Measurements from ENCODE around the gene MAFF. TPM values are rescaled to one million over a fixed set of nuclear protein-coding genes. Genes with fewer than 3 reads are reported as not detected.

The MAFF gene
- total and polyA plus RNA-seq, 8 donors = 0.58 to 130 (median 47.3) TPM

- peak overlapping the region in 1 of 5 donors; percentile 40 for H3K27ac ChIP-seq
- H3K4me1 ChIP-seq = peaks cover 44 to 83% (median 67%) of the 10 kb centered on the region in 4 donors
- no peaks in the 10 kb centered on the region for H3K27me3 ChIP-seq
- H3K36me3 ChIP-seq = peaks cover 0 to 9% (median 0%) of the 10 kb centered on the region in 4 donors
- H3K4me3 ChIP-seq = no peak overlapping the region
- no peak for TF ChIP-seq POLR2AphosphoS5 (IDR thresholded peaks at IDR 0.05)
- TF ChIP-seq CTCF (IDR thresholded peaks at IDR 0.05) = no peak
- no peak for TF ChIP-seq EP300 (IDR thresholded peaks at IDR 0.05)
- TF ChIP-seq POLR2A (IDR thresholded peaks at IDR 0.05) = no peak
- WGBS, 5 donors = 82 to 94% (median 90%) methylated on average over 6 of the region's 6 CpGs
- DNase-seq = no peak
- H3K9me3 ChIP-seq = no peaks in the 10 kb centered on the region
- intact Hi-C loops (cut with DNase I; ENCODE audit: low total_unique reads) = no loop called here
Measured at GRCh38 chr22:38264322-38264843, 62.6 kb downstream of the MAFF start.

Small RNAs within 50 kb of the gene (small RNA-seq; reads per million reads assigned to genes)
- gene RN7SL704P = 0 reads per million in 4 donors

Other genes starting within 250 kb of the MAFF start
- not detected for gene C22orf23, start 248.4 kb upstream of the MAFF start, total RNA-seq
- 1 to 10 TPM in 1 of 3 donors, under 1 TPM in 2; 0.18 to 1.2 (median 0.31) TPM for gene C22orf23, start 248.4 kb upstream of the MAFF start, polyA plus RNA-seq
- gene POLR2F, start 248.3 kb upstream of the MAFF start, total RNA-seq = 100 to 1,000 TPM in 2 of 5 donors, 10 to 100 TPM in 3; 41.5 to 145 (median 74.5) TPM
- 100 to 1,000 TPM; 139 to 149 (median 146) TPM for gene POLR2F, start 248.3 kb upstream of the MAFF start, polyA plus RNA-seq
- 1 to 10 TPM in 3 of 5 donors, not detected in 2; 2.9 to 4.9 (median 4.4) TPM for gene SOX10, start 217.4 kb upstream of the MAFF start, total RNA-seq
- 1 to 10 TPM; 1.7 to 3.2 (median 2.6) TPM for gene SOX10, start 217.4 kb upstream of the MAFF start, polyA plus RNA-seq
- 10 to 100 TPM; 24.5 to 44.3 (median 28.8) TPM for gene PICK1, start 144.6 kb upstream of the MAFF start, total RNA-seq
- gene PICK1, start 144.6 kb upstream of the MAFF start, polyA plus RNA-seq = 10 to 100 TPM; 20.7 to 27.2 (median 21.7) TPM
- not detected for gene SLC16A8, start 117.8 kb upstream of the MAFF start, total RNA-seq
- gene SLC16A8, start 117.8 kb upstream of the MAFF start, polyA plus RNA-seq = under 1 TPM in 1 of 3 donors, not detected in 2; 0.48 TPM
- 100 to 1,000 TPM in 1 of 5 donors, 10 to 100 TPM in 2, 1 to 10 TPM in 2; 1.3 to 397 (median 12.2) TPM for gene BAIAP2L2, start 91.3 kb upstream of the MAFF start, total RNA-seq
- gene BAIAP2L2, start 91.3 kb upstream of the MAFF start, polyA plus RNA-seq = 1 to 10 TPM; 1.2 to 6.8 (median 4.0) TPM
- gene PLA2G6, start 20.2 kb upstream of the MAFF start, total RNA-seq = 10 to 100 TPM; 24.0 to 68.3 (median 30.0) TPM
- gene PLA2G6, start 20.2 kb upstream of the MAFF start, polyA plus RNA-seq = 10 to 100 TPM in 2 of 3 donors, 1 to 10 TPM in 1; 6.0 to 24.8 (median 11.8) TPM
- 100 to 1,000 TPM in 1 of 5 donors, 10 to 100 TPM in 4; 27.0 to 110 (median 75.9) TPM for gene TMEM184B, start 71.0 kb downstream of the MAFF start, total RNA-seq
- gene TMEM184B, start 71.0 kb downstream of the MAFF start, polyA plus RNA-seq = 10 to 100 TPM in 2 of 3 donors, 1 to 10 TPM in 1; 10.0 to 13.8 (median 10.8) TPM
- 100 to 1,000 TPM in 2 of 5 donors, 10 to 100 TPM in 3; 19.4 to 135 (median 93.9) TPM for gene CSNK1E, start 115.4 kb downstream of the MAFF start, total RNA-seq
- gene CSNK1E, start 115.4 kb downstream of the MAFF start, polyA plus RNA-seq = 10 to 100 TPM; 47.5 to 69.3 (median 66.9) TPM

Measured in stomach (tissue), 9 donors.